ENCODE results near the gene ELMO1.
"Not testable (repeated sequence)": the region's sequence is repeated elsewhere in the genome, so short reads cannot be mapped to it uniquely, and the experiment has no call there.

ELMO1 gene

DNA sequence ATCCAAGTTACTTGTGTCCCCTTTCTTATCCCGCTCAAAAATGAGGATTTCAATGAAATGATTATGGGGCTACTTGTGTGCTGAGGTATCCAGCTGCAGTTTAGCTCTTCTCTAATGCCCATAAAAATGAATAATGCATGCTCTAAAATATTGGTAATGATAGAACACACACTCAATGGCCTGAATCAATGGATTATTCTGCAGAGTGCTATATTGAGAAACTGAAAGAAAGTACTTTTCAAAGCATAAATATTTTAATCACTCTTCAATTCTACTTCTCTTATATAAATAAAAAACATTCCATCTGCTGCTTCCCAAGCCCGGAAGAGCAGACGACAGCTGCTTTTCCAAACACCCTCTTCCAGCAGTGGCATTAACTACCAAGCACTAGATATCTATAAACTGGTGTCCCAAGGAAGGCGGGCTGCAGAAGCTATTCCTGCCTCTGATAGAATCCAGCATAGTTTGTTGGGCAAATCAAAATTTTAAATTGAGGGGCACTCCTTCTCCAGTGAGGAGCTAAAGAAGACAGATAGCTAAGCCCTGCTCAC, 439.5 kb downstream of the ELMO1 start:
- DNase-seq (ENCODE audit: low read depth) = no peak

DNA sequence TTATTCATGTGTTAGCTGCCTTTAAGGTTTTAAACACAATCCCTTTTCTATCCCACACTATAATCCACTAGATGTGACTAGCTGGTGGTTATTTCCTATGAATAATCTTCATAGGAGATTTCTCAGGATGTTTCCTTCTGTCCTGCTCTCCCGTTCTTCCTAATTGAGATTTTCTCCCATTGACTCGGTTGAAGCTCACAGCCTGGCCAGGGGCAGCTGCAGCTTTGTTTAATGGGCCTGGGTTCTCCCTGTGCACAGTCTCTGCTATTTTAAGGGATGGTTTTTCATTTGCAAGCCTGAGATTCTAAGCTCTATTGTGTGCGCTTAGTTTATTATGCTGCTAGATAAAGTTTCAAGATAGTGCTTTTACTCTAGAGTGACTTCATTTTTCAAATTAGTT, 441.0 kb downstream of the ELMO1 start:
- DNase-seq (ENCODE audit: low read depth) = no peak

DNA sequence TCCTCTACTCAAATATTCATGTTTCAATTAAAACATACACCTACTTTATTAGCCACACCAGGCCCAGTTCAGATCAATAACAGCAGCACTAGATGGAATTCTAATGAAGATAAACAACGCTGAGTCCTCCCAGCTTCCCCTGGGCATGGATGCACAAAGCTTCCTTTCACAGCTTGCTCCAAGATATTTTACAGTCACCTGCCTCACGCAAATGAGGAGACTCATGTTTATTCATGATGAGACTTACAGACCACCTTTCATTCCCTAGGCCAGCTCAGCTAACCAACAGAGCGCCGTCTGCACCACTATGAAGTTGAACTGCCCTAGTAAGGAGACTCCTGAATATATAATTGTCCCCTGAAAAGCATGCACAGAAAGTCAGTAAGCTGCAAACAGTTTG, 441.4 kb downstream of the ELMO1 start:
- no peak for DNase-seq (ENCODE audit: low read depth)

DNA sequence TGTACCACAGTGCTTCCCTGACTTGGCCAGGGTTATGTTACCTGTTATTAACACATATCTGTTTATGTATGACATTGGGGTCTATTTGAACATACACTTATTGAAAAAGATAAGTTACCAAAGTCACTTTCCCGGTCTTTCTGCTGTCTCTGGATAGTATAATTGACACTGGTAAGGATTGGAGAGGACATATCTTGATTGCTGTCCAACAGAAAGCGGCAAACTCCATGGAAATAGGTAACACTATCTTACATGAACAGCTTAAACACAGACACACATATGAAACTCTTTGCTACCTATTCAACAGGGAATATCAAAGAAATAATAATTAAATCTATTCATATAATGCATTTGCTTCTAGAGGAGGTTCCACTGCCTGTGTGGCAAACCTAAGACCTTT, 441.9 kb downstream of the ELMO1 start:
- DNase-seq (ENCODE audit: low read depth) = no peak

DNA sequence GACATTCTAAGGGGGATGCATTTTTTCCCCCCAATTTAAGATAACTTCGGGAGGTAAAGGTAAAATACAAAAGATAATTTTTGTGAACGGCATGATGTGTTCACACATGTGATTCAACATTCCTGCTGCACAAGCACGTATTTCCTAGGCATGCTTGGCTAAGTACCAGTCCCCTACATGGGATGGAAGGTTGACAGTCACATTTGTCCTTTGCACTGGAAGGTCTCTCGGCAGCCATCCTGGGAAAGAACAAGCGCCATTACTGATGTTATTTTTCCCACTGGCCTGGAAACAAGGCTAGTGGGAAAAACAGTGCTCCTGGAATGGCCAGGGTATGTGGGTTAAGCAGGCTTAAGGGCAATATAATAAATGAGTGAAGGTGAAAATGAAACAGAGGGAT, 448.2 kb downstream of the ELMO1 start:
- no peak for DNase-seq (ENCODE audit: low read depth)

DNA sequence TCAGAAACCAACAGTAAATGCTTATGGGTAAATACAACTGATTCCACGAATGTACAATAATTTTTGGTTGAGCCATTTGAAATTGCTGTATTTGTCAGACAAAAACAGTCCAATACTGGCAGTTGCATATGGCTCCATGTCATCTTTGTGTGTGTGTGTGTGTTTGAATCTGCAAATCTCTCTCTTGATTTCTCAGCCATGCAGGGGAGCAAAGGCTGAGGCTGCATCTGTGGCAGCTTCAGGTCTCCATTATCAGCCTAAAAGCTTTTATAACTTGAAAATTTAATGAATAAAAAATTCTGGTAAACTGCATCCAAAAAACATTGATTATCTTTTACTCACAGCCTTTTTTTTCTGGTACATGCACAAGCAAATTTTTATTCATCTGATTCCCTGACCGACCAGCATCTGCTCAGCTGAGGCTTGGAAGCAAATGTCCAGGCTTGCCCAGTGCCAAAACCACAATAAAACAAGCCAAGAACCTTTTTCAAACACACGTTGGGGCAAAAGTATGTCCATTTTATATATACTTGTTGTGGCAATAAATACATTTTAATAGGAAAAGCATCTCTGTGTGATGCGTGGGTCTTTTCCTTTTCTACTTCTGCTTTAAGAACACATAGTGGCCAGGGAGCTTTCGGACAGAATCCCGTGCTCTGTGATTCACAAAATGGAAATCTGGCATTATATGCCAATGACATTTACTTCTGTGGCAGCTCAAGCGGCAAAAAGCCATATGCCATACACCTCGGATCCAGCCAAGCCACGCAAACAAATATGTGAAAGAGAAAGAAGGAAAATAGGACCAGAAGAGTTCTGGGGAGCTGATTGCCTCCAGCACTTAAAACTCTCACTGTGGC, 448.8 kb downstream of the ELMO1 start:
- DNase-seq (ENCODE audit: low read depth) = no peak

DNA sequence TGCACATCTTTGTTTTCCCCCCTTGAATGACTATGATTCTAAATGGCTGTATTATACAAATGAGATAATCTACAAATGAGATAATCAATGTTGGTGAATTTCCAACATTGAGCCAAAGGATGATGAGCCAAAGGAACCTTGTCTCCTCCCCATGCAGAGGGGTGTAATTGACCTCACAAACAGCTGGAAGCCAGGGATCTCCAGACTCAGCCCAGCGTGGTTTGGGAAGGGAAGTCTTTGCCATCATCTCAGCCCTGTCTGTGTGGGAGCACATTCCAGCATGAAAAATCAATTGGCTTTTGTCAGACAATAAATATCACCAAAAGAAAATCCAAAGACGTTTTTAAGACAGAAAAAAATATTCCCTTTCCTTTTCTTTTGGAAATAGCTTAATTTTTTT, 452.9 kb downstream of the ELMO1 start:
- no peak for DNase-seq (ENCODE audit: low read depth)

DNA sequence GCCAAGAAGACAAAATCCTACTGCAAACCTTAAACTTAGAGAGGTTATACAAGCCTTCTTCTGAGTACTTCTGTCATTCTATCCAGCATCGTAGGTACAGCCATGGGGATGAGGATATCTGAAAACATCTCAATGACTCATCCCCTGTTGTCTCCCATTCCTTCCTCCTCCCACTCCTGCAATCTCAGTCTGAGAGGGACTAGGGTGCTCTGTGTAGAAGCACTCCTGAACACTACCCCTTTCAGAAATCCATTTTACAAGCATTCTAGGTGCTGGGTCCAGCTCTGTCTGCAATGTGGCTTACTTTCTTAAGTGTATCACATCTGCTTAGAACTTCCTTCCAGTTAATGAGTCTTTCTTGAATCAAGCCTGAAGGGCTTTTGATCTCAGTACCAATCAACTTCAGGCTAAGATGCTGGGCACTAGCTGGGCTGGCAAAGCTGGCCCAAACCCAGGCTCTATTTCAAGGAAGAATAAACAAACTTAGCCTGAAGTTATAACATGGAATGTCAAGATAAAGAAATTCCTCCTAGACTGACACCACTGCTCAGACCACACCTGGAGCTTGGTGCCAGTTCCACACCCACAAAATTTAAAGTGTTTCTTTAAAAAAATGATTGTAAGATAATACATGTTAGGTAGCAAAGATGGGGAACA, 454.1 kb downstream of the ELMO1 start:
- no peak for DNase-seq (ENCODE audit: low read depth)

DNA sequence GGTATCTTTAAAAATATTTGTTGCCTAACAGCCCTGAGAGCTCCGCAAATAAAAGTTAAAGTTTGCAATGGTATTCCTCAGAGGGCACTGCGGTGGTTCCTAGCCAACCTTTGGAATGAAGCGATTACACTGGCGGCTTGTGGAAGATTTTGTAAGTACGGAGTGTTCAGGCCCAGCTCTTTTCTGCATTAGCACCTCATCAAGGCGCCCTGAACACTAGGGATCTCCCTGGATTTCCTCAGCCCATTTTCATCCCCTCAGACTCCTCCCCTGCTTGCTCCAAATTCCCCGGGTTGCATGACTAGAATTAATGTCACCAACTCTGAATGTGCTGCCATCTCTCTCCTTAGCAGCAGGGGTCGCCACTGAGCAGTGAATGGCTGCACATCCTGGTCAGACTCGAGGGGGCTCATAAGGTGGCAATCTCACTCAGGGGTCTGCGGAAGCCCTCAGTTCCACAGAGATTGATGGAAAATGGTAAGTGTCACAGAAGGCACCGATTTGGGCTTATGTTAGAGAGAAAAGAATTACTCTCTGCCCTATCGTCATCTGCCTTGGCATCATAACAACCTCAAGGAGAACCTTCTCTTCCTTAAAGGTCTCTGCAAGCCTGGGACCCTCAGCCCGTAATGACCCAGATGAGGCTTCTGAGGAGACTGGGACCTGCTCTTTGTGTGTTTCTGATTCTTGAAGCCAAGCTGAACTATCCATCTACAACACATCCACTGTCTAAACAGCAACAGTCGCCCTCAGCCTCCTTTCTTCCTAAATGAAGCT, 461.5 kb downstream of the ELMO1 start:
- DNase-seq (ENCODE audit: low read depth) = peak; percentile 50

DNA sequence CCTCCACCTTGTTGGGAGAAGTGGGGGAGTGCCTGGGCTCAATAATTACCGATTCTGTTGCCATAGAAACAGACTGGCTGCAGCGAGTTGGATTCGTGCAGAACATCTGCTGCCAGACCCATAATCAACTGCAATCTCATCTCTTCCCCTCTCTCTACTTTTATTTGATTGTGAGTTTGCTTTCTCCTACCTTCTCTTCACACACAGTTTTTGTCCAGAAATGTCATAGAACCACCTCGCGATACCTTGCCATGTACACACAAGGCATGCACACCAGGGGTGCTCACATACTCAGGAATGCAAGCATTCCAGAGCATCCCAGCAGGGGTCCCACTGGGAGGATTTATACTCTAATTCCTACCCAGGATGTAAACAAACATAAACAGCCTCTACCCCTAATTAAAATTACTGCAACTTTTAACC, 462.1 kb downstream of the ELMO1 start:
- DNase-seq (ENCODE audit: low read depth) = peak; percentile 21

DNA sequence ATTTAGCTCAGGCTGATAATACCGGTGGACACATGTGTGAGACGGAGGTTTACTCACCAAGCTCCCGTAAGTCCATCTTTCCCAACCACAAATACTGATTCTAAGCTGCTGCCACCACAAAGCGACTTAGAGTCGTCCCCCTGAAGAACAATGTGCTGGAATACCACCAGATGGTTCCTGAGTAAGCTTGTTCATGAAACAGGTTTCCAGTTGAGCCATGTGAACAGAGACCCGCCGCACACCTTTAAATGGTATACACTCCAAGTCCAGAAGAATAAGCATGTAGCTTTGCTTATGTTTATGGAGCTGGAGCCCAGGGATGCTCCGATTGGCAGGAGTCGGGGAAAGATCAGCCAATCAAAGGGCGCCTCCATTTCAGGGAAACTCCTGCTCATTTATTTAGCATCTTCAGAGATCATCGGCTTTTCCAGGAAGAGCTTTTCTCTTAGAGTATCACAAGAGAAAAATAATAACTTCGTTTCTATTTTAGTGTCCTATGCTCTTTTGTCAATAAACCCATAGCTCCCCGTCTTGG, 462.7 kb downstream of the ELMO1 start:
- no peak for DNase-seq (ENCODE audit: low read depth)

DNA sequence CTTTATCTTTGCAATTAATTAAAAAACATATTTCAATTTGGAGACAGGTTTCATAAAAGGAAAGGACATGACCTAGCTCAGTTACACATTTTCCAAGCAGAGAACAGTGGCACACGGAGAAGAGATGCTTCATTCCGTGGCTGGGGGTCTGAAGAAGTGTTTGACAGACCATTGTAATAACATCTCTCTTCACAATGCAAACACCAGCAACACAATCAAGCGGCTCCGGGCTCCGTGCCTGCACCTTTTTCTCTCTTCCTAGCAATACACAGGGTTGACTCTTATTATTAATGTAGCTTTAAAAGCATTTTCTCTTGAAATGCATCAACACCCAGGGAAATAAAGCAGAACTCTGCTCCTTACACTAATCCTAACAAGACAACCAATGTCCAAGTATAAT, 463.3 kb downstream of the ELMO1 start:
- DNase-seq (ENCODE audit: low read depth) = no peak

DNA sequence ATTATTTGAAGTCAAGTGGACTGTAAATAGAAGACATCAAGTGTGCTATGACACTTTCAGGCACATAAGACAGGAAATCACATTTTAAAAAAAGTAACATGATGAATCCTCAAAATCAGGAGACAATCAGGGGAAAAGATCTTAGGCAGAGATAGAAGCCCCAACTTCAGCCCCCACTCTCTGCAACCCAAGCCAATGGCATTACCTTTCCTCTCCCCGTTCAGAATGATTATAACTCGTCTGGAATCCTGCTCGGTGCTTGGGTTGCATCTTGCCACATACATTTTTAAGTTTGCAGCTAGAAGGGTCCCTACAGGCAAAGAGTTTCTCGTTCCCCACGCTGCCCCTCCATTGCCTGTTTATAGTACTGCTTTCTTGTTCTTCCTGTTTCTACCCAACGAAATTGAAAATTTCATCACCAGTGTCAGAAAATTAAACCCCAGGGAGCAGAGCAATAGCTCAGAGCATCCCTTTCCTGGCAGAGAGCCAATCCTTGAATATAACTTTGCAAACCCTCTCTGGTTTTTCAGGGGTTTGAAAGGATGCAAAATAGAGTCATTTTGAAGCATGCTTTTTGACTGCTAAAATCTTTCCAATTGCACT, 463.9 kb downstream of the ELMO1 start:
- DNase-seq (ENCODE audit: low read depth) = no peak

DNA sequence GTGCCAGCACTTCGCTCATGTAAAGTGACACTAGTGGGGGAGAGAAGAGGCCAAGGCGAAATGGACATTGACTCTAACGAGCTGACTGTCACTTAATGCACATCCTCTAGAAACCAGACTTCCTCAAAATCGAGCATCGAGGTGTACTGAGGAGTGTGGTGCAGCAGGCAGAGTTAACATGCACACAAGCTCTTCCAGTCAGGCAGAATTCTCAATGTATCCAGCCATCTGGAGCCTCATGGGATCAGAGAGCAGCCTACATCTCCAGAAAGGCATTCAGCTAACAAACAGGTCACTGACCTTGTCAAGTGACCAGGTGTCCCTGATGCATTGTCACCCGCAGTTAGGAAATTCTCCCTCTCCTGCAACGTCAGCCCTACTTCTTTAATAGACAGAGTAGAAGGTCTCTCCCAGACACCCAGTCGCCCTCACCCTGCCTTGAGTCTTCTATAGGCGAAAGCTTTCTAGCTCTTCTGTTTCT, 464.6 kb downstream of the ELMO1 start:
- no peak for DNase-seq (ENCODE audit: low read depth)

DNA sequence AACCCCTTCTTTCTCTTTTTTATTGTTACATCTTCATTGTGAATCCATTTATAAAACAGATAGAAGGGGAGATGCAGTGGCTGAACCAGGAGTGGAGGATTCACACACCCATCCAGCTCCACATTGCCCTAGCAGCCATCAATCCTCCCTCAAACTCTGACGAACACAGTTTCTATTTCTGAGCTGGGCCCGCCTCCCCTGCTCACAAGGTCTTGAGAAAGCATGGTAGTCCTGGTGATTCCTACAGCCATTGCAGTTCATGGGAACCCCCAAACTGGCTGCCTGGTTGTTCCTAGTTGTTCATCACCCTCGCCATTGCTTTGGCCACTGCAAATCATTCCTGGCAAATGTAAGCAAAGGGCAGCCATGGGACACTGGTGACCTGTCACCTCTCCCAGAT, 465.9 kb downstream of the ELMO1 start:
- no peak for DNase-seq (ENCODE audit: low read depth)

DNA sequence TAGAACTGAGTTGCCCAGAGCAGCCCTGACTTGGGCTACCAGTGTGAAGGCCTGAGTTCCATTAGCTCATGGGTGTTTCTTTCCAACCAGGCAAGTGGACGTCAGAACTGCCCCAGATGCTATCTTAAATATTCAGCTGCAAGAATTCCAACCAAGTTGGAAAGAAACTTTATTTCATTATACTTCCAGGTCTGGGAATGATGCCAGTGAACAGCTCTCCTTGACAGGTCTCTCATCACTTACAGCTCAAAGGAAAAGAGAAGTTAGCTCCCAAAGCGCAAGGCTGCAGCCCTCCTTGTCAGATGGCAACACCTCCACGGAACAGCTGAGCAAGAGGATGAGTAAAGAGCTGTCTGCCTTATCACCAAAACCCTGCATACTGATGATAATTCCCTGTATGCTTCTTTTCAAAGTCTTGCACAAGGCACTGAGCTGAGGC, 468.8 kb downstream of the ELMO1 start:
- DNase-seq (ENCODE audit: low read depth) = no peak

DNA sequence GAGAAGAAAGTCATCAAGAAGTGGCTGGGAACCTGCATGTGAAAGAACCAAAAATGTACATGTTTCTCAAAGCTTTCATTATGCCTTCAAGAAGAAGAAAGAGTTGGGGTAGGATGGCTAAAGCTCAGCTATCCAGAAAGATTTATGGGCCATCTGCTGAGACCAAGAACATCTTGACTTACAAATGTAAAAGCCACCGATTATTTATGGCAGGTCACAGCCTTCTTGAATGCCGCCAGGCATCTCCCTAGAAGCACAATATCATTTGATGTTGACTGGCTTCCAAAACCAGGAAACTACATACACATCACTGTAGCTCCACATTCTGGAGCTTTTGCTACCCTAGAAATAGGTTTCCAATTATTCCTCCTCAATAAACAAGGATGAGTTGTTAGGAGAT, 470.2 kb downstream of the ELMO1 start:
- no peak for DNase-seq (ENCODE audit: low read depth)

DNA sequence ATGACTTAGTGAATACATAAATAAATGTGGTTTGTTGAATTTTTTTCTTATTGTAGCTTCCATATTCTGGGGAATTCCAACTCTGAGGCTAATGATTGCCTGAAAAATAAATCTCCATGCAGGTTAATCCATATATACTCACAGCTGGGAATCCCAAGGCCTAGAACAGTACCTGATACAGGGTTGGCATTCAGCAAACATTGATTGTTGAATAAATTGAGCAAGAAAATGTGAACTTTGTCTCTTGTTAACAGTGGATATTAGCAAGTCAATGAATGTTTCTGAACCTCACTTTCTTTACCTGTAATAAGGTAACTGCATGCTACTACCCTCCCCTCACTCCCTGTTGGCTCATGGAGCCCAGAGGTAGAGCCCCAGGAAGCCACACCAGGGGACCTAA, 470.8 kb downstream of the ELMO1 start:
- DNase-seq (ENCODE audit: low read depth) = no peak

DNA sequence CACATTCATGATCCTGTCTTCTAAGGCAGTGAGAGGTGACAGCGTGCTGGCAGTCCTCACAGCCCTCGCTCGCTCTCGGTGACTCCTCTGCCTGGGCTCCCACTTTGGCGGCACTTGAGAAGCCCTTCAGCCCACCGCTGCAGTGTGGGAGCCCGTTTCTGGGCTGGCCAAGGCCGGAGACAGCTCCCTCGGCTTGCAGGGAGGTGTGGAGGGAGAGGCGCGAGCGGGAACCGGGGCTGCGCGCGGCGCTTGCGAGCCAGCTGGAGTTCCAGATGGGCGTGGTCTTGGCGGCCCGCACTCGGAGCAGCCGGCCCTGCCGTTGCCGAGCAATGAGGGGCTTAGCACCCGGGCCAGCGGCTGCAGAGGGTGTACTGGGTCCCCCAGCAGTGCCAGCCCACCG, 475.1 kb downstream of the ELMO1 start:
- not testable (repeated sequence) for DNase-seq (ENCODE audit: low read depth)

DNA sequence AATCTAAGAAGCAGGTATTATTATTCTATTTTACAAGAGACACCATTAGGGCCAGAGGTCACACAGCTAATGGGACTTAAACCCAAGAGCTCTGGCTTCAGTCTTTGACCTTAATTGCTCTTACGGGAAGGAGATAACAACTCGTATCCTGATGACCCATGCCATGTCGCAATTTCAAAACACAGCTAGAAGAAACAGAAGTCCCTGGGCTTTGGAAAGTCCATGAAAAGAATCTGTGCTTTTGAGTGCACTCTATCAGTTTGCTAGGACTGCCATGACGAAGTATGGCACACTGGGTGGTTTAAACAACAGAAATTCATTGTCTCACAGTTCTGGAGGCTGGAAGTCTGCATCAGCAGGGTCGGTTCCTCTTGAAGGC, 476.5 kb downstream of the ELMO1 start:
- no peak for DNase-seq (ENCODE audit: low read depth)

DNA sequence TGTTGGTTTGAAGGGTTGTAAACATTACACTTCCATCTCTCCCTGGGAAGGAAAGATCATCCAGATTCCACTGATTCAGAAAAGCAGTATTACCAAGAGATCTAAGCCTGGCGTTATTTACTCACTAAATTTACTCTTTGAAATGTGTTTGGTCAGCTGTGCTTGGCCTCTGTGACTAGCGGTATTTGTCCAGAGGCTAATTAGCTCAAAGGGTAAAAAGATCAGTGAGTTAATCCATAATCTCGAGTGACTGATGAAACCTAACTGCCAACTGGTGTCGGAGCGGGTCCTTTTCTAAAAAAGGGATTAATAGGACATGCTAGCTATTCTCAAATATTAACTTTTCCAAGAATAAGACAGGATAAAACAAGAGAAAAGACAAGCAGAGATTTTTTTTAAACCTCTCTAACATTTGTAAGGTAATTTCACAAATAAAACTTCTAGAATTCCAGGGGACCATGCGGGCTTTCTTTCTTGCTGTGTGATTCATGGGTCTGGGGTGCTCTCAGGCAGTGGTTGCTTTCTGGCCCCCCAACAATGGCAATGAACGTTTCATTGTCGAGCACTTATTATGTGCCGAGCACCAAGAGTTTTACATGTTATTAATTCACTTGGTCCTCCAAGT, 477.0 kb downstream of the ELMO1 start:
- no peak for DNase-seq (ENCODE audit: low read depth)
